Fibroblast of lung (primary cell): Measurements from ENCODE around the gene BEND3. TPM values are rescaled to one million over a fixed set of nuclear protein-coding genes. Genes with fewer than 3 reads are reported as not detected.

ENCODE experiments used
- DNase-seq, 2 donors: peaks; one replicate each; pipeline versions ENCODE4 v3.0.0 to v3.0.0-alpha.2; 2010; ENCODE audit warnings: low read depth in 2 of 2
- H2AFZ ChIP-seq: 2 replicates; pipeline ENCODE4 v1.5.1; 2012; ENCODE audit warnings: low read length, control low read depth, inconsistent platforms
- H3K27ac ChIP-seq: 2 replicates; pipeline ENCODE4 v1.5.1; 2011; ENCODE audit warnings: low read length, control low read depth; ENCODE audit not compliant: insufficient read depth
- H3K27me3 ChIP-seq: 2 replicates; pipeline ENCODE4 v1.5.1; 2011; ENCODE audit warnings: mild to moderate bottlenecking, low read length; ENCODE audit not compliant: control insufficient read depth, insufficient read depth
- H3K36me3 ChIP-seq: 2 replicates; pipeline ENCODE4 v1.5.1; 2011; ENCODE audit warnings: low read length; ENCODE audit not compliant: control insufficient read depth, insufficient read depth
- H3K4me1 ChIP-seq: 2 replicates; pipeline ENCODE4 v1.5.1; 2011; ENCODE audit warnings: low read length; ENCODE audit not compliant: control insufficient read depth, insufficient read depth; ENCODE audit errors: extremely low read depth
- H3K4me2 ChIP-seq: 2 replicates; pipeline ENCODE4 v1.5.1; 2011; ENCODE audit warnings: low read length, control low read depth; ENCODE audit not compliant: insufficient read depth; ENCODE audit errors: extremely low read depth
- H3K4me3 ChIP-seq, 4 experiments: fragments of 200-600 bp in 1 of 4; sonication (generic) in 1 of 4; replicated peaks in 1 of 4; 2 replicates each; pipeline ENCODE4 v1.5.1; 2011 to 2016; ENCODE audit warnings: low read length in 4 of 4, low read depth in 3 of 4, mild to moderate bottlenecking in 3 of 4, control low read depth in 2 of 4, inconsistent platforms in 1 of 4, mixed read lengths in 1 of 4; ENCODE audit not compliant: insufficient read depth in 1 of 4; ENCODE audit errors: control extremely low read depth in 1 of 4
- H3K79me2 ChIP-seq: 2 replicates; pipeline ENCODE4 v1.5.1; 2012; ENCODE audit warnings: mild to moderate bottlenecking, low read length, inconsistent platforms; ENCODE audit not compliant: control insufficient read depth, insufficient read depth
- H3K9ac ChIP-seq: 2 replicates; pipeline ENCODE4 v1.5.1; 2011; ENCODE audit warnings: mild to moderate bottlenecking, low read length, control low read depth; ENCODE audit not compliant: insufficient read depth
- H3K9me3 ChIP-seq: 2 replicates; pipeline ENCODE4 v1.5.1; 2012; ENCODE audit warnings: low read depth, low read length; ENCODE audit not compliant: control insufficient read depth, insufficient read depth
- H4K20me1 ChIP-seq: 2 replicates; pipeline ENCODE4 v1.5.1; 2011; ENCODE audit warnings: low read length; ENCODE audit not compliant: control insufficient read depth, insufficient read depth; ENCODE audit errors: extremely low read depth
- EZH2 ChIP-seq: IDR thresholded peaks from 2 replicates; pipeline ENCODE4 v1.5.1; 2012; ENCODE audit warnings: low read length, control low read depth, mild to moderate bottlenecking; ENCODE audit errors: missing control alignments
- polyA plus RNA-seq, 2 donors: library from polyadenylated mRNA; depleted of rRNA in 1 of 2; stranded (reverse) in 1 of 2; unstranded in 1 of 2; fragments of >200 nt; gene quantifications; 2 replicates each; pipeline ENCODE4 v1.2.1, GENCODE V29; 2011 to 2012; ENCODE audit warnings: missing spikeins in 1 of 2
- total RNA-seq: library from RNA; depleted of rRNA; stranded (reverse); fragments of >200 nt; gene quantifications from 2 replicates; pipeline ENCODE4 v1.2.1, GENCODE V29; 2014
- TF ChIP-seq, protein P1 (sequence below), 2 donors: IDR thresholded peaks in 1 of 2; conservative IDR thresholded peaks in 1 of 2; 1 replicate in 1 of 2; 2 replicates in 1 of 2; pipeline ENCODE4 v1.5.1; 2011 to 2012; ENCODE audit warnings: low read length in 2 of 2, control low read depth in 1 of 2, inconsistent platforms in 1 of 2, low read depth in 1 of 2, mild to moderate bottlenecking in 1 of 2

BEND3 gene
- total and polyA plus RNA-seq, 2 donors (not counting 1 experiment from before 2014, with no cell fraction given), result 0.83 to 1.7 TPM

DNA sequence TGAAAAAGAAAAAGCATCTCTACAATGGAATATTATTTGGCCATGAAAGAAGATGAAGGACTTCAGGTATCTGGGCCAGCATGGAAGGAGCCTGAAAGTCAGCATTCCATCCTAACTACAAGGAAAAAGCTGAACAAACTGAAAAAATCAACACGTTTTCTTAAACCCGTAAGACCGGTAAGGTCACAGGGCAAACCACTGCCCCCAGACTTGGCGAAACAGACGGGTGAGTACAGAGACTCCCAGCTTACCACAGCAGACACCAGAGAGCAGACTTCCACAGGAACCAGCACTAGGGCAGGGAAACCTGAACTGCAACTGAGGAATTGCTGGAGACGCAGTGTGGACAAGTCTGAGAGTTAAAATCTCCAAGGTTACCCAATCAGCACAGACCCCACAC is 31.4 kb downstream of the BEND3 start:
- Histone ChIP-seq H3K36me3 (no peaks in the 10 kb centered on the region), H3K79me2 (no peaks in the 10 kb centered on the region), H4K20me1 (no peaks in the 10 kb centered on the region), H3K27me3 (no peaks in the 10 kb centered on the region), H3K9me3 (no peaks in the 10 kb centered on the region), H2AFZ (no peak overlapping the region), H3K4me2 (no peak overlapping the region), H3K27ac (no peak overlapping the region), H3K4me3 (no peak overlapping the region), H3K4me1 (no peaks in the 10 kb centered on the region), H3K9ac (no peak overlapping the region)
- TF ChIP-seq EZH2, result no peak
- TF ChIP-seq, protein P1, sequence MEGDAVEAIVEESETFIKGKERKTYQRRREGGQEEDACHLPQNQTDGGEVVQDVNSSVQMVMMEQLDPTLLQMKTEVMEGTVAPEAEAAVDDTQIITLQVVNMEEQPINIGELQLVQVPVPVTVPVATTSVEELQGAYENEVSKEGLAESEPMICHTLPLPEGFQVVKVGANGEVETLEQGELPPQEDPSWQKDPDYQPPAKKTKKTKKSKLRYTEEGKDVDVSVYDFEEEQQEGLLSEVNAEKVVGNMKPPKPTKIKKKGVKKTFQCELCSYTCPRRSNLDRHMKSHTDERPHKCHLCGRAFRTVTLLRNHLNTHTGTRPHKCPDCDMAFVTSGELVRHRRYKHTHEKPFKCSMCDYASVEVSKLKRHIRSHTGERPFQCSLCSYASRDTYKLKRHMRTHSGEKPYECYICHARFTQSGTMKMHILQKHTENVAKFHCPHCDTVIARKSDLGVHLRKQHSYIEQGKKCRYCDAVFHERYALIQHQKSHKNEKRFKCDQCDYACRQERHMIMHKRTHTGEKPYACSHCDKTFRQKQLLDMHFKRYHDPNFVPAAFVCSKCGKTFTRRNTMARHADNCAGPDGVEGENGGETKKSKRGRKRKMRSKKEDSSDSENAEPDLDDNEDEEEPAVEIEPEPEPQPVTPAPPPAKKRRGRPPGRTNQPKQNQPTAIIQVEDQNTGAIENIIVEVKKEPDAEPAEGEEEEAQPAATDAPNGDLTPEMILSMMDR (conservative IDR thresholded peaks at IDR 0.05 in 1 of 2, IDR thresholded peaks at IDR 0.05 in 1 of 2; ENCODE audit: low read depth in 1 of 2, low read length in 2 of 2), result no peak
- no peak for DNase-seq

DNA sequence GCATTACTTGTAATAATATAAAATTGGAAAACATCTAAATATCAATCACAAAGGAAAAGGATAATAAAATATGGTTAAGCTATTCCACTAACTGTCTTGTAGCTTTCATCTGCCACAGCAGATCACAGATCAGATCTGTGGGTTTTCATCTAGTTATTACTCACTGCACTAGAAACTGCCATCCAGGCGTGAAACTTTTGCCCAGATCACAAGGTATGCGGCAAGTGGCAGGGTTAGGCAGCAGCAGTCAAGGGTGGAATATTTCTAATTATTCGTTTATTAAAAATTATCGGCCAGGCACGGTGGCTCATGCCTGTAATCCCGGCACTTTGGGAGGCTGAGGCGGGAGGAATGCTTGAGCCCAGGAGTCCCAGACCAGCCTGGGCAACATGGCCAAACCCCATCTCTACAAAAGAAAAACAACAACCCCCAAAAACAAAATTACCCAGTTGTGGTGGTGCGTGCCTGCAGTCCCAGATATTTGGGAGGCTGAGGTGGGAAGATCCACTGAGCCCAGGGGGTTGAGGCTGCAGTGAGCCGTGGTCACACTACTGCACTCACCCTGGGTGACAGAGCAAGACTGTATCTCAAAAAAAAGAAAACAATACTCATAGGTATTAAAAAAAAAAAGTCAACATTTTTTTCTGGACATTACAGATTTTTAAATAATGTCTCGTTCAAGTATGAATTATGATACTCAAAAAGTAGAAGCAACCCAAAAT is 32.1 kb downstream of the BEND3 start:
- Histone ChIP-seq H3K9ac (no peak overlapping the region), H3K79me2 (no peaks in the 10 kb centered on the region), H3K4me1 (no peaks in the 10 kb centered on the region), H3K4me2 (no peak overlapping the region), H3K27me3 (no peaks in the 10 kb centered on the region), H3K9me3 (no peaks in the 10 kb centered on the region), H2AFZ (no peak overlapping the region), H3K36me3 (no peaks in the 10 kb centered on the region), H4K20me1 (no peaks in the 10 kb centered on the region), H3K4me3 (no peak overlapping the region), H3K27ac (no peak overlapping the region)
- no peak for TF ChIP-seq EZH2
- TF ChIP-seq, protein P1 (conservative IDR thresholded peaks at IDR 0.05 in 1 of 2, IDR thresholded peaks at IDR 0.05 in 1 of 2; ENCODE audit: low read depth in 1 of 2, low read length in 2 of 2), result no peak
- DNase-seq, result no peak

DNA sequence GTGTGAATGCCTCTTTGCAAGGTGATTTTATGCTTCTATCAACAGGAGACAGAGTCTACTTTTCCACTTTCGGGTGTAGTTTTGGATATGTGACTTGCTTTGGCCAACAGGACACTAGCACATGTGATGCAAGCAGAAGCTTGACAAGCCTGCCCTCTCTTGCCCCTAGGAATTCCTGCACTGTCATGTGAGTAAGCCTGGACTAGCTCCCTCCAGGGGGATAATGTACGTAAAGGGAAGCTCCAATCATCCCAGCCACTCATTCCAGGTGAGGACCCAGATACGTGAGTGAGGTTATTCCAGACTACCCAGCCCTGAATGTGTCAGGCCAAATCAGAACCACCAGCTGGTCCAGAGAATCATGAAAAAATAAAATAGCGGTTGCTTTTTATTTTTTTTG is 33.3 kb downstream of the BEND3 start:
- TF ChIP-seq EZH2, result no peak
- TF ChIP-seq, protein P1 (conservative IDR thresholded peaks at IDR 0.05 in 1 of 2, IDR thresholded peaks at IDR 0.05 in 1 of 2; ENCODE audit: low read depth in 1 of 2, low read length in 2 of 2), result no peak
- no peaks in the 10 kb centered on the region for H3K79me2 ChIP-seq
- no peaks in the 10 kb centered on the region for H4K20me1 ChIP-seq

More for the DNA sequence above, 33.3 kb downstream of the BEND3 start:
- no peak overlapping the region for H3K4me2 ChIP-seq
- no peak overlapping the region for H3K27ac ChIP-seq
- H2AFZ ChIP-seq, result no peak overlapping the region
- H3K9ac ChIP-seq, result no peak overlapping the region
- no peak overlapping the region for H3K4me3 ChIP-seq
- H3K27me3 ChIP-seq, result no peaks in the 10 kb centered on the region
- H3K36me3 ChIP-seq, result no peaks in the 10 kb centered on the region
- no peaks in the 10 kb centered on the region for H3K9me3 ChIP-seq
- no peak for DNase-seq
- H3K4me1 ChIP-seq, result no peaks in the 10 kb centered on the region
